ENCODE data around the gene QRICH2. TPM values are rescaled to one million over a fixed set of nuclear protein-coding genes. Genes with fewer than 3 reads are reported as not detected.

Gene QRICH2
- total RNA-seq, 1 donor from 2014 or later = 3.4 TPM

GRCh38 chr17:76238847-76239537 is 69.1 kb downstream of the QRICH2 start:
- H3K4me3 ChIP-seq = no peak overlapping the region
- no peaks in the 10 kb centered on the region for H3K36me3 ChIP-seq
- ATAC-seq (no peak), DNase-seq (no peak)
- no peak overlapping the region for H3K27ac ChIP-seq
- intact Hi-C loops (cut with DNase I) = no loop called here
- H3K4me1 ChIP-seq = peaks cover 14% of the 10 kb centered on the region
- TF ChIP-seq CTCF (IDR thresholded peaks at IDR 0.05) = no peak
- H3K9me3 ChIP-seq = no peaks in the 10 kb centered on the region
- no peaks in the 10 kb centered on the region for H3K27me3 ChIP-seq

GRCh38 chr17:76237859-76238313 is 70.2 kb downstream of the QRICH2 start:
- no peaks in the 10 kb centered on the region for H3K9me3 ChIP-seq
- no peak for DNase-seq
- TF ChIP-seq CTCF (IDR thresholded peaks at IDR 0.05) = no peak
- H3K36me3 ChIP-seq = no peaks in the 10 kb centered on the region
- ATAC-seq = no peak
- no peaks in the 10 kb centered on the region for H3K27me3 ChIP-seq
- intact Hi-C loops (cut with DNase I) = no loop called here
- no peak overlapping the region for H3K27ac ChIP-seq
- no peak overlapping the region for H3K4me3 ChIP-seq
- H3K4me1 ChIP-seq = peaks cover 14% of the 10 kb centered on the region

GRCh38 chr17:76236603-76237002 is 71.5 kb downstream of the QRICH2 start:
- Histone ChIP-seq H3K27me3 (no peaks in the 10 kb centered on the region), H3K27ac (no peak overlapping the region), H3K4me1 (peaks cover 14% of the 10 kb centered on the region), H3K9me3 (no peaks in the 10 kb centered on the region), H3K4me3 (no peak overlapping the region), H3K36me3 (no peaks in the 10 kb centered on the region)
- no peak for TF ChIP-seq CTCF (IDR thresholded peaks at IDR 0.05)
- DNase-seq (no peak), ATAC-seq (no peak)
- intact Hi-C loops (cut with DNase I) = no loop called here

GRCh38 chr17:76235883-76236282 is 72.2 kb downstream of the QRICH2 start:
- Histone ChIP-seq H3K4me3 (no peak overlapping the region), H3K27ac (no peak overlapping the region), H3K36me3 (no peaks in the 10 kb centered on the region), H3K4me1 (peaks cover 6% of the 10 kb centered on the region), H3K27me3 (no peaks in the 10 kb centered on the region), H3K9me3 (no peaks in the 10 kb centered on the region)
- ATAC-seq (no peak), DNase-seq (no peak)
- intact Hi-C loops (cut with DNase I) = no loop called here
- no peak for TF ChIP-seq CTCF (IDR thresholded peaks at IDR 0.05)

GRCh38 chr17:76234354-76234679 is 73.8 kb downstream of the QRICH2 start:
- Histone ChIP-seq H3K4me1 (no peaks in the 10 kb centered on the region), H3K36me3 (no peaks in the 10 kb centered on the region), H3K9me3 (no peaks in the 10 kb centered on the region), H3K27me3 (no peaks in the 10 kb centered on the region), H3K4me3 (no peak overlapping the region), H3K27ac (no peak overlapping the region)
- DNase-seq = no peak
- no peak for TF ChIP-seq CTCF (IDR thresholded peaks at IDR 0.05)
- no peak for ATAC-seq
- intact Hi-C loops (cut with DNase I) = no loop called here

Data from upper lobe of right lung (tissue), 1 donor.